GM19099 (cell line): ENCODE results near the gene TF.

ENCODE experiments used
- POLR2A ChIP-seq: IDR thresholded peaks from 3 replicates; pipeline ENCODE4 v1.6.1; 2011; ENCODE audit warnings: low read depth; ENCODE audit not compliant: insufficient read length; ENCODE audit errors: extremely low read depth

The TF gene

DNA sequence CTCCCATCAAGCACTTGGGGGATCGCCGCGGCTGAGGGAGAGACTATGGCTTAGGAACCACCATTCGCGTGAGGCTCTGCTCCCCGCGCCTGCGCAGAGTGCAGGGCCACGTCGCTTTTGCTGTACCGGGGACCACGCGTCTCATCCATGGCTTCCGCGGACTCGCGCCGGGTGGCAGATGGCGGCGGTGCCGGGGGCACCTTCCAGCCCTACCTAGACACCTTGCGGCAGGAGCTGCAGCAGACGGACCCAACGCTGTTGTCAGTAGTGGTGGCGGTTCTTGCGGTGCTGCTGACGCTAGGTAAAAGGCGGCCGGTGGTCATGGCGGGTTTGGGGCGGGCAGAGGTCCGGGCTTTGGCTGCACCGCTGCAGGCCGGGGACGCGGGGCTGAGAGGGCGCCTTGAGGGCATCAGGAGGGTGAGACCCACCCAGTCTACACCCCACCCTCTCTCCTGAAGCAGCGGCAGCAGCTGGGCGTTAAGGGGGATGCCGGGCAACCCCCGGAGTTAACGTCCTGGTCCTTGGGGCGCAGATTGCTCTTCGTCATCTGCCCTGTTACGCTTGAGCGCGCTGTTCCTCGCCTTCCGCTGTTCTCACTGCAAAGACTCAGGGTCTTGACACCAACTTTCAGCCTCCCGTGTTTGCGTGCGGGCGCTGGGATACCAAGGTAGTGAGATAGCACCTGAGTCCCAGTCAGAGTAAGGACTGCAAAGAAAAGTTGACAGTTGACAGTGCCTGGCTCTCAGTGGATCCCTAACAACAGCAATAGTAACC lies 59.7 kb downstream of the TF start, which contains the start of gene SRPRB:
Gene SRPRB, plus strand, starts transcription at position 114 of the 774 bp plus-strand sequence. Its CDS starts 34 bp downstream, at position 148.
- peak; percentile 86 for TF ChIP-seq POLR2A

- TF ChIP-seq POLR2A: no peak
Measured at GRCh38 chr3:133812872-133813271, 66.7 kb downstream of the TF start.

DNA sequence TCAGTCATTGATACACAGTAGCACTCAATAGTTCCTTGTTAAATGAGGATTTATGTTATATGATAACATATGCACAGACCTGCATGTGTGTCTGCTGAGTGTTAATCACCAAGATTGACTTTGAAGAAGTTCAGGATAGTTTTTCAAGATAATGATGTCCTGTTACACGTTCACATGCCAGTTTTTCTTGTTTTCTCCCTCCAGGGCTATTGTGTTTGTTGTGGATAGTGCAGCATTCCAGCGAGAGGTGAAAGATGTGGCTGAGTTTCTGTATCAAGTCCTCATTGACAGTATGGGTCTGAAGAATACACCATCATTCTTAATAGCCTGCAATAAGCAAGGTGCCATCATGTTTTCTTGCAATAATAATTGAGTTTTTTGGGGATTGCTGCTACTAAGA lies 69.2 kb downstream of the TF start:
- TF ChIP-seq POLR2A: no peak

DNA sequence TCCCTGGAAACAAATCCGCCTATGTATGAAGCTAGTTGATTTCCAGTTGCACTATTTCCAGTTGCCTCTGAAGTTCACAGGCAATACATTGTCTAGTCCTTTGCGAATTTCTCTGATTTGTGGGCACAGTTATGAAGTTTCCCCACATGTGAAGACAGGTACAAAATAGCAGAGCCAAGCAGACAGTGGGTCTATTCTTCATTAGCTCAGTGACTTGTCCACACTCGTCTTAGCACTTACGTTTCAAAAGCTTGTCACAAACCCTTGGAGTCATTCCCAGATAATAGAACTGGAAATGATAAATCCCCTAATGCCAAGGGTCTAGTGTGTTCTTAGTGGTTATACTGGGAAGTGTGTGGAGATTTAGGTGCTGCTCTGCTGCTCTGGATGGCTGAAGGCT lies 73.9 kb downstream of the TF start:
- TF ChIP-seq POLR2A: no peak

DNA sequence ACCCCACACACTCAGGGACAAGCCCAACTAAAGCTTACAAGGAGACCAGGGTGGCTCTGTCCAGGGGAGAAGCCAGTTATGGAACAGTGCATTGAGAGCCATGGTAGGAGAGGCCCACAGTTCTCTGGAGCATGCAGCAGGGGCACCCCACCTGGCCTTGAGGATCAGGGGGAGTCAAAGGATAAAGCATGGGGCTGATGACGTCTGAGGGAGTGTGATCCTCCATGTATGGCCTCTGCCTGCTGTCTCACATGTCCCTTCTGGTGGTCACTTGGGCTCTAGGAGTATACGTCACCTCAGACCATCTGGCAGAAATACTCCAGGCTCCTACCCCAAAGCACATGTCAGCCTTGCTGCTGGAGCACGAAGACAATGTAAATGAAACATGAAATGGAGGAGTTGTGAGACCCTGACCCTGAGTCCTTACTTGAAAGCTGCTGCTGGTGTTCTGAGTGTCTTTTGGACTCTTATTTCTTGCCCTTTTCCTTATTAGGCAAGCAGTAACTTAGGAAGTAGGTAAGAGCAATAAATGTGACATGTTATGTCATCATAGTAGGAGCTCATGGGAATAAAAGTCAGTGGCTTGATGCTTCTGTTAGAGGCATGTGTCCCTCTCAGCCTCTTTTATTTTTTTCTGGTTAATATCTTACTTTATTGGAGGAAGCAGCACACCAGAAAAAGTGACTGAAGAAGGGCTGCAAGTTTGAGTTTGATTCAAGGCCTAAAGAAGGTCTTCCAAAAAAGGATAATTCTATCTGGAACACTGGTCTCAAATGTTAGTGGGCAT lies 74.9 kb downstream of the TF start:
- no peak for TF ChIP-seq POLR2A

- TF ChIP-seq POLR2A: no peak
Measured at GRCh38 chr3:133821767-133822638, 75.8 kb downstream of the TF start.

- no peak for TF ChIP-seq POLR2A
Measured at GRCh38 chr3:133824961-133825485, 78.8 kb downstream of the TF start.

DNA sequence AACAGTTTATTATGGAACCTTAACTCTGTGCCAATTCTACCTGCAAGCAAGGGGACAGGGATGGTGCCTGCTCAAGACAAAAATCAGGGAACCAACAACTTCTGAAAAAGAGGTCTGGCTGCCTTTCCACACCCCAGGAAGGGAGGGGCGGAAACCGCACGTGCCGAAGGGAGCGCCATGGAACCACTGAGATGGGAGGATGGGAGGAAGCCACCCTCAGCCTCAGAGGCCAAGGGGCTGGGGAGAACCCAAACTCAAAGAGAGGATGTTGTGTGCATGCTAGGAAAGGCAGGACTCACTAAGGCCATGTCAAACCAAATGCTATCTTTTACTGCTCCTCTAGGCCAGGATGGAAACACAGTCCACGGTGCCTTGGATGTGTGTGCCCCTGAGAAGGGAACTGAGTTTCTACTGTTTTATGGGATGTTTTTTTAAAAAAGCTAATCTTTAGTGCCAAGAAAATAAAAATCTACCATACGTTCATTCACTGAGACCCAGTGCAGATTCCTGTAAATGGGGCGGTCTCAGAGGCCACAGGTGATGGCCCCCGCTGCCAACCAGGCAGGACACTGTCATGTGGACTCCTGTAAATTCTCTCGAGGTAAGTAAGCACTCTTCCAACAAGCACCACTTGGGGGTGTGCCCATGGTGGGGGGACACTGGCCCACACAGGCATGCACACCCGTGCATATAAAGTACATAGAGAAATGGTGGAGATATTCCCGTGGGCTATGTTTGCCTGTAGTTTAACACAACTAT lies 80.0 kb downstream of the TF start:
- no peak for TF ChIP-seq POLR2A

DNA sequence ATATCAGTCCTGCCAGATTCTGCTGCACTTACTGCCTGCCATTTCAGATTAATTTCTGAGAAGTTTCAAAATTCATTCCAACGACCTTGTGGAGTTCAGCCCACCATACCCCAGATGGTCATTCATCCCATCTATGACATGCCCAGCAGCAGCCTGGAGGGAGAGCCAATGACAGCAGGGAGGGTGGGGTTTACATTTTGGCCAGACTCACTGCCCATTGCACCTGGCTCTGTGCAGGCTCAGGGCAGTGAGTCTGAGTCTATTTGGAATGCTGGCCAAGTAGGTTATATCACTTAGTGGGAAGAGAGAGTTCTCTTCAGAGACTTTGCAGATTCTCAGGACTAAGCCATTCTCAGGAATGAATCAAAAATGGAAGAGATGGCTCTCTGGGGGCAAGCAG lies 80.9 kb downstream of the TF start:
- TF ChIP-seq POLR2A: no peak

DNA sequence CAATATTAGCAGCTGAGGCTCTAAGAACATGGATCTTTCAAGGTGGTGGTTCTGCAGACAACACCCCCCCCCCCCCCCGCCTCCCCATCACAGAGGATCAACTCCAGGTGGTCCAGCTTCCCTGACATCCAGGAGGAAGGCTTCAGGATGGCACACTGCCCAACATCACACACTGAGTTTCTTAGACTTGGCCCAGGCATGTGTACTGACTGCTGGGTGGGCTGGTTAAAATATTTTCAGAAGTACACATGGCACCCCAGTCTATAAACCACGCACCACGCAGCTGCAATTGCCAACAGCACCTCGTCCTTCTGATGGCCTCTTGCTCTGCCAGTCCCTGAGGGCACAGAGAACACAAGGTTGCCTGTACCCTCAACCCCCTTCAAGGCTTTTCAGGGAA lies 81.5 kb downstream of the TF start:
- no peak for TF ChIP-seq POLR2A

- no peak for TF ChIP-seq POLR2A
Measured at GRCh38 chr3:133828576-133829309, 82.5 kb downstream of the TF start.

GRCh38 chr3:133829310-133829707 lies 83.1 kb downstream of the TF start:
- no peak for TF ChIP-seq POLR2A

GRCh38 chr3:133830071-133830470 lies 83.9 kb downstream of the TF start:
- TF ChIP-seq POLR2A: no peak

DNA sequence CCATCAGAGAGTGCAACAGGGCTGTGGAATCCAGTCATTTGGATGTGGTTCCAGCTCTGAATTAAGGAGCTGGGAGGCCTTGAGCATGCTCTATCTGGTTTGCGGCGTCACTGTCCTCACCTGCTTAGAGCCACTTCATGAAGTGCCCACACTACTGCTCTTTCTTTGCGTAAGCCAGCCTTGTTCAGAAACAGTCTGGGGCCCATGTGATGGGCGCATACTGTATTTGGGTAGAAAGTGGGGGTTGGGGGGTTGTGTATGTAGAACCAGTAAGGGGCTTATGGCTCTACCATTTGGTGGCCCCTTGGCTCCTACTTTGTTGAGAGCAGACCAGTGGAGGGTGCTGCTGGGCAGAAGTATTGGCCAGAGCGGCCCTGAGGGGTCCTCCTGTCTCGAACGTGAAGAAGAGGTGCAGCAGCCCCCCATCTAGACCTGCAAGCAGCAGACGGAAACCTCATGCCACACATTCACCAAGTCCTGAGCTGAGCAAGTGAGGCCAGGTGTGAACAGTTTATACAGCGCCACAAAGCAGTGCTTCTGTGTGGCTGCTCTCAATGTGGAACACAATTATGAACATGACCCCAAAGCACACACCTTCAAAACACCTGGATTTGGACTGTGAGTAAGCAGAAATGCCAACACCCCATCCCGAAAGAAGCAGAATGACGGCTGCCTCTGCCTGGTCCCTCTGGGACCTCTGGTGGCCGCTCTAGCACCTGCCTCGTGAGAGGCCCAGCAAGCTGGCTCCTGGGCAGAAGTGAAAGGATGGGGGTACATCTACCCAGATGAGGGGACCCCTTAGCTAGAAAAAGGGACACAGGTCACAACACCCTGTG lies 86.0 kb downstream of the TF start:
- no peak for TF ChIP-seq POLR2A
